GM12801 (cell line): ENCODE data around the gene SLC26A11.

ENCODE experiments used
- CTCF ChIP-seq: IDR thresholded peaks from one replicate; pipeline ENCODE4 v1.5.1; 2011; ENCODE audit warnings: control low read depth; ENCODE audit not compliant: insufficient read length; ENCODE audit errors: extremely low read depth

The SLC26A11 gene

GRCh38 chr17:80208050-80208449 is 12.2 kb upstream of the SLC26A11 start:
- TF ChIP-seq CTCF, result no peak

DNA sequence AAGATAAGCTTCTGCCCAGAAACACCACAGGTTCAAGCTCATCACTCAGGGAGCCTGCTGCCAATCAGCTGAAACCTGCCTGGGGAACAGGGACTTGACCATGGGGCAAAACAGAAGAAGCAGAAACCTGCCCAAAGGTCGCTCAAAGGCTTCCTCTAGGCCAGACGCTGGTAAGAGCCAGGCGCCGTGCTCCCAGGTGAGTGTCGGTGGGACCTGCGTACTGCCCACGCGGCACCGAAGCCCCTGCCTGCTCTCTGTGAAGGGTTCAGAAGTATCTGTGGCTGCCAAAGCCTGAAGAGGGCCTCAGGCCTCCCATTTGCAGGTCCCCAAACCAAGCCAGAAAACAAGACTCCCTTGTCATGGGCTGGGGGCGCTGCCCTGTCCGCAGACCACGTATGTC is 10.5 kb upstream of the SLC26A11 start:
- TF ChIP-seq CTCF, result no peak

GRCh38 chr17:80210348-80211108 is 9.7 kb upstream of the SLC26A11 start:
- no peak for TF ChIP-seq CTCF

GRCh38 chr17:80212109-80212508 is 8.1 kb upstream of the SLC26A11 start:
- no peak for TF ChIP-seq CTCF

GRCh38 chr17:80212511-80212910 is 7.7 kb upstream of the SLC26A11 start:
- no peak for TF ChIP-seq CTCF

DNA sequence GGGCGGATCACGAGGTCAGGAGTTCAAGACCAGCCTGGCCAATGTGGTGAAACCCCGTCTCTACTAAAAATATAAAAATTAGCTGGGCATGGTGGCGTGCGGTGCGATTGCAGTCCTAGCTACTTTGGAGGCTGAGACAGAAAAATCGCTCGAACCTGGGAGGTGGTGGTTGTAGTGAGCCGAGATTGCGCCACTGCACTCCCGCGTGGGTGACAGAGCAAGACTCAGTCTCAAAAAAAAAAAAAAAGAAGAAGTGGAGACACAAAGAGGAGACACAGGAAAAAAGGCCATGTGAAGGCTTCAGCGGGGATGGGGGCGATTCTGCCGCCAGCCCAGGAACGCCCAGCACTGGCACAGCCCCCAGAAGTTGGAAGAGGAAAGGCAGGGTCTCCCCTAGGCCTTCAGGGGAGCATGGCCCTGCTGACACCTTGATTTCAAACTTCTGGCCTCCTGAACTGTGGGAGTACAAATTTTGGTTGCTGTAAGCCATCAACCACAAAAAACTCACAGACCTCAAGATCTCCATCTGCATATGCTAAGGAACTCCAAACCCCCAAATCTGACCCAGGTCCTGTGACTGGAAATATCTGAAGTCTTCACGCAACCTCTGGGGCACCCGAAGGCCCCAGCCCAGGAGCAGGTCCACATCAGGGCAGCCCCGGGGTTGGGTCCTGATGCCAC is 7.1 kb upstream of the SLC26A11 start:
- TF ChIP-seq CTCF, result no peak

GRCh38 chr17:80213643-80213975 is 6.6 kb upstream of the SLC26A11 start:
- TF ChIP-seq CTCF, result no peak
